A549 (cell line): Measurements from ENCODE around the gene FOXP1. TPM values are rescaled to one million over a fixed set of nuclear protein-coding genes. Genes with fewer than 3 reads are reported as not detected.
A peak's percentile ranks its signal among the peaks of the same experiment; 100 is the strongest.

Experiments
- ATAC-seq, 2 experiments: fragments of 200-7000 bp in 1 of 2; fragments of >200 bp in 1 of 2; cut with Nextera tagmentation in 1 of 2; cut with Tn5 transposase in 1 of 2; 3 replicates each; pipeline versions ENCODE4 v1.8.0 to v1.9.1; 2018 to 2020; ENCODE audit warnings: mild to moderate bottlenecking in 1 of 2, moderate library complexity in 1 of 2
- CTCF ChIA-PET: fragments of 300-600 bp; sonication (Branson Sonifier 250); formaldehyde crosslinking; extraction: SDS; loops from one replicate; lab custom pipeline; 2021; ENCODE audit warnings: antibody characterized with exemption, inconsistent platforms; lab: Yijun Ruan, JAX
- POLR2A ChIA-PET: fragments of 350-600 bp; formaldehyde crosslinking; extraction: SDS; loops from one replicate; lab custom pipeline; 2021; ENCODE audit warnings: antibody characterized with exemption, inconsistent platforms; lab: Yijun Ruan, JAX
- DNase-seq, 2 experiments: peaks; one replicate each; pipeline versions ENCODE4 v3.0.0 to v3.0.0-alpha.2; 2011 to 2016; ENCODE audit warnings: low read depth in 1 of 2, low spot score in 1 of 2
- FAIRE-seq: peaks from 2 replicates; lab custom pipeline; 2011; peaks lifted over from hg19 to GRCh38; lab: Jason Lieb, UNC
- H3K27ac ChIP-seq, 2 experiments: fragments of >200 bp; sonication (Bioruptor Twin); formaldehyde crosslinking; 3 replicates each; pipeline ENCODE4 v1.5.1; 2016 to 2017
- H3K4me1 ChIP-seq: fragments of >200 bp; sonication (Bioruptor Twin); formaldehyde crosslinking; 3 replicates; pipeline ENCODE4 v1.6.1; 2016
- H3K4me2 ChIP-seq: fragments of >200 bp; sonication (Bioruptor Twin); formaldehyde crosslinking; 3 replicates; pipeline ENCODE4 v1.6.1; 2016
- H3K4me3 ChIP-seq: fragments of >200 bp; sonication (Bioruptor Twin); formaldehyde crosslinking; 3 replicates; pipeline ENCODE4 v1.5.1; 2016
- H3K9me3 ChIP-seq: fragments of >200 bp; sonication (Bioruptor Twin); formaldehyde crosslinking; 3 replicates; pipeline ENCODE4 v1.6.1; 2016
- BHLHE40 ChIP-seq: IDR thresholded peaks from 2 replicates; pipeline ENCODE4 v1.6.1; 2012; ENCODE audit warnings: low read depth, low read length, inconsistent platforms
- CEBPB ChIP-seq, 2 experiments: fragments of >200 bp in 1 of 2; sonication (Bioruptor Twin) in 1 of 2; formaldehyde crosslinking in 1 of 2; IDR thresholded peaks; 2 replicates each; pipeline ENCODE4 v1.6.1; 2012 to 2016
- CHD2 ChIP-seq: fragments of 150-350 bp; IDR thresholded peaks from 2 replicates; pipeline ENCODE4 v1.6.1; 2014; ENCODE audit warnings: low read length; ENCODE audit not compliant: partially characterized antibody
- EHMT2 ChIP-seq: fragments of 200-600 bp; sonication (generic); IDR thresholded peaks from 2 replicates; pipeline ENCODE4 v1.6.1; 2016; ENCODE audit warnings: antibody characterized with exemption, low read depth, mild to moderate bottlenecking, moderate library complexity
- EP300 ChIP-seq, 2 experiments: fragments of >200 bp; sonication (Bioruptor Twin); formaldehyde crosslinking; IDR thresholded peaks; 2 replicates in 1 of 2; 3 replicates in 1 of 2; pipeline ENCODE4 v1.6.1; 2016 to 2017
- FOSL2 ChIP-seq, 2 experiments: fragments of 450-650 bp in 1 of 2; fragments of >200 bp in 1 of 2; sonication (Bioruptor Twin) in 1 of 2; formaldehyde crosslinking; IDR thresholded peaks; 2 replicates each; pipeline versions ENCODE4 v1.5.0 to v1.6.1; 2016 to 2020; ENCODE audit warnings: mild to moderate bottlenecking in 1 of 2, moderate library complexity in 1 of 2
- HDAC2 ChIP-seq: fragments of 200-600 bp; sonication (generic); IDR thresholded peaks from 2 replicates; pipeline ENCODE4 v1.6.1; 2016
- HOXB13 ChIP-seq: fragments of 250-450 bp; sonication (Bioruptor Pico); IDR thresholded peaks from 2 replicates; pipeline ENCODE4 v1.5.0; 2020; ENCODE audit warnings: low read depth, mild to moderate bottlenecking, moderate library complexity
- KDM1A ChIP-seq: fragments of 200-600 bp; sonication (generic); IDR thresholded peaks from 2 replicates; pipeline ENCODE4 v1.6.1; 2016; ENCODE audit warnings: low read depth, mild to moderate bottlenecking
- NR3C1 ChIP-seq: fragments of >200 bp; sonication (Bioruptor Twin); formaldehyde crosslinking; IDR thresholded peaks from 3 replicates; pipeline ENCODE4 v1.6.1; 2017
- RARB ChIP-seq: fragments of 250-450 bp; sonication (Bioruptor Pico); IDR thresholded peaks from 2 replicates; pipeline ENCODE4 v1.8.0; 2021; ENCODE audit warnings: mild to moderate bottlenecking, moderate library complexity
- RFX5 ChIP-seq: fragments of 450-650 bp; IDR thresholded peaks from 2 replicates; pipeline ENCODE4 v1.7.1; 2014; ENCODE audit warnings: antibody characterized with exemption, mild to moderate bottlenecking, moderate library complexity
- RNF2 ChIP-seq: fragments of 200-600 bp; sonication (generic); IDR thresholded peaks from 2 replicates; pipeline ENCODE4 v1.6.1; 2016; ENCODE audit warnings: low read depth, mild to moderate bottlenecking, antibody characterized with exemption, moderate library complexity, borderline replicate concordance
- SMC3 ChIP-seq: fragments of >200 bp; sonication (Bioruptor Twin); formaldehyde crosslinking; IDR thresholded peaks from 3 replicates; pipeline ENCODE4 v1.6.1; 2018; ENCODE audit warnings: inconsistent platforms
- TFCP2L1 ChIP-seq: fragments of 250-450 bp; sonication (Bioruptor Pico); IDR thresholded peaks from 2 replicates; pipeline ENCODE4 v1.5.0; 2021; ENCODE audit warnings: mild to moderate bottlenecking
- WGBS: methylation state at CpG from one replicate; pipeline ENCODE4 v1.1.6; 2017; ENCODE audit errors: missing lambda C conversion rate; 5-methylcytosine and 5-hydroxymethylcytosine counted together
- polyA plus RNA-seq, 4 experiments: library from polyadenylated mRNA; depleted of rRNA in 3 of 4; stranded (reverse); fragments of >200 nt; fragmentation: RNase III in 1 of 4; extraction: RNeasy Plus Mini Kit Qiagen cat#74134 plus additional on column Dnase treatment in 1 of 4; gene quantifications; 2 replicates in 3 of 4; 3 replicates in 1 of 4; pipeline ENCODE4 v1.2.3, GENCODE V29; 2011 to 2017
- TF ChIP-seq, protein P1 (sequence below): IDR thresholded peaks from 2 replicates; pipeline ENCODE4 v1.6.1; 2012
- TF ChIP-seq, protein P2 (sequence below): fragments of 250-450 bp; sonication (Bioruptor Pico); IDR thresholded peaks from 2 replicates; pipeline ENCODE4 v1.5.0; 2020; ENCODE audit warnings: low read depth, mild to moderate bottlenecking, moderate library complexity

The FOXP1 gene
- polyA plus RNA-seq, 2 of the 4 experiments (the other 2 are of a cell fraction) = 12.8 to 13.9 TPM

DNA sequence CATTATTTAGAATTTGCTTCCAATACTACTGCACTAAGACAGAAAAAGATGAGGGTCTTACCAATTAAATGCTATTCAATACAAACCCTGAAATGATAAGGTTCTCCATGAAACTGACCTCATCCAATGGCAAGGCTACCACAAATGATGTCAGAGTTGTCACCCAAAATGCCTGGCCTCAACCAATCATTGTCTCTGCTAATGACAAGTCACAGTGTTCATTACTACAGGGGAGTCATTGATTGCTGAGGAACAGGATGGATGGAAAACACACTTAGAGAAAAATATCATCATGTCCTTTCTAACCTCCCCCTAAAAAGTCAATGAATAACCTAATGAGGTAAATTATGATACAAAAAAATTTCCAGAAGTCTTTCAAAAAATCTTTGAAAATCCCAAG is 91.0 kb downstream of the FOXP1 start:
- ChIA-PET CTCF (no interaction called here), POLR2A (no interaction called here)
- H3K9me3 ChIP-seq = peaks cover 21% of the 10 kb centered on the region
- H3K4me1 ChIP-seq = peaks cover 22% of the 10 kb centered on the region
- no peak overlapping the region for H3K4me2 ChIP-seq
- no peak for DNase-seq
- TF ChIP-seq, protein P1, sequence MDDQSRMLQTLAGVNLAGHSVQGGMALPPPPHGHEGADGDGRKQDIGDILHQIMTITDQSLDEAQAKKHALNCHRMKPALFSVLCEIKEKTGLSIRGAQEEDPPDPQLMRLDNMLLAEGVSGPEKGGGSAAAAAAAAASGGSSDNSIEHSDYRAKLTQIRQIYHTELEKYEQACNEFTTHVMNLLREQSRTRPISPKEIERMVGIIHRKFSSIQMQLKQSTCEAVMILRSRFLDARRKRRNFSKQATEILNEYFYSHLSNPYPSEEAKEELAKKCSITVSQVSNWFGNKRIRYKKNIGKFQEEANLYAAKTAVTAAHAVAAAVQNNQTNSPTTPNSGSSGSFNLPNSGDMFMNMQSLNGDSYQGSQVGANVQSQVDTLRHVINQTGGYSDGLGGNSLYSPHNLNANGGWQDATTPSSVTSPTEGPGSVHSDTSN = no peak
- TF ChIP-seq RFX5 = peak; percentile 70; the same call in 1 of the 2 replicates
- no peak for ATAC-seq
- H3K27ac ChIP-seq = no peak overlapping the region
- no peak for FAIRE-seq
- no peak overlapping the region for H3K4me3 ChIP-seq

DNA sequence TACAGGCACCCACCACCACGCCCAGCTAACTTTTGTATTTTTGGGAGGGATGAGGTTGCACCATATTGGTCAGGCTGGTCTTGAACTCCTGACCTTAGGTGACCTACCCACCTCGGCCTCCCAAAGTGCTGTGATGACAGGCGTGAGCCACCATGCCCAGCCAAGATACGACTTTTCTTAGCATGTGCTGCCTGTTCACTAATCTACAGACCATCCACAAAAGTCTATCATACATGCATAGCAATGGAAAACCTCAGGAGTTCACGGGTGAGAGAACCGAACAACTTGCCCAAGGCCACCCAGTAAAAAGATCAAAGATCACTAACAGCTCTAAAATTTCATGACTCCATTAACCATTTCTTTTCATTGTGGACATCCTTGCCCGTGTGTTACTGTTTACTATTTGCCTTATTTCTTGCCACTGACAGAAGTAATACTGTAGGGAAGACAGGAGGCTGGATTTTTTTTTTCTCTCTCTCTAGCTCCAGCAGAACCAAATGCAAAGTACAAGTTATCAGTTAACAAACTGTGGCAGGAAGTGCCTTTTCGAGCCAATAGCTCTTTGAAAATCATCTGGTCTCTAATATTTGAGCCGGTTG is 92.3 kb downstream of the FOXP1 start:
- 86% methylated on average over 9 of the region's 9 CpGs for WGBS
- TF ChIP-seq NR3C1 (no peak), FOSL2 (IDR thresholded peaks at IDR 0.05) (no peak), FOSL2 (CRISPR knock-in tag; IDR thresholded peaks at IDR 0.05) (no peak), BHLHE40 (no peak), EHMT2 (no peak), TFCP2L1 (CRISPR knock-in tag) (no peak), RFX5 (no peak), RARB (no peak), CEBPB (IDR thresholded peaks at IDR 0.05) (no peak)
- TF ChIP-seq, protein P2, sequence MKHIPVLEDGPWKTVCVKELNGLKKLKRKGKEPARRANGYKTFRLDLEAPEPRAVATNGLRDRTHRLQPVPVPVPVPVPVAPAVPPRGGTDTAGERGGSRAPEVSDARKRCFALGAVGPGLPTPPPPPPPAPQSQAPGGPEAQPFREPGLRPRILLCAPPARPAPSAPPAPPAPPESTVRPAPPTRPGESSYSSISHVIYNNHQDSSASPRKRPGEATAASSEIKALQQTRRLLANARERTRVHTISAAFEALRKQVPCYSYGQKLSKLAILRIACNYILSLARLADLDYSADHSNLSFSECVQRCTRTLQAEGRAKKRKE = no peak

DNA sequence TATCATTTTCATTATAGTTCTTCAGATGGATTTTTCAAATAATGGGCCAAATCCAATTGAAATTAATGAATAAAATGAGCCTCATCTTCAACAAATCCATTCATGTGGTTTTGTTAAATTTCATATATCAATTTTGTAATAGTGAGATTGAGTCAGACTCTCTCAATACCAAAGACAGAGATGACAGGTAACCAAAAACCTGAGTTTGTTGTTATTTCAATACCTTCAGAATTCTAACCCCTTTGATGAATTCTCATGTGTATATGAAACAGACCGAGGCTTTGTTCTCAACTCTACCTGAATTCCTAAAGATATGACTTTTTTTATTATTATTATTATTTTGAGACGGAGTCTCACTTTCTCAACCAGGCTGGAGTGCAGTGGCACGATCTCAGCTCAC is 92.8 kb downstream of the FOXP1 start:
- ATAC-seq (no peak), FAIRE-seq (no peak), DNase-seq (no peak)
- ChIA-PET POLR2A (interaction anchor here (0.7 kb wide), 1 partner anchor 58 kb away, joined by 3 read pairs; no protein-coding TSS in a partner anchor), CTCF (interaction anchor here (0.8 to 0.9 kb wide), 2 partner anchors 20 to 96 kb away, joined by 3 read pairs; no protein-coding TSS in a partner anchor)
- H3K4me3 ChIP-seq = no peak overlapping the region
- H3K4me2 ChIP-seq = no peak overlapping the region
- TF ChIP-seq SMC3 = no peak
- peaks cover 21% of the 10 kb centered on the region for H3K9me3 ChIP-seq
- WGBS = 78% methylated on average over 3 of the region's 3 CpGs
- H3K4me1 ChIP-seq = peaks cover 5% of the 10 kb centered on the region
- no peak overlapping the region for H3K27ac ChIP-seq

More for the DNA sequence above, 92.3 kb downstream of the FOXP1 start:
- ChIA-PET CTCF (interaction anchor here (0.6 to 0.9 kb wide), 3 partner anchors 19 to 96 kb away, joined by 3 to 4 read pairs (median 3); no protein-coding TSS in a partner anchor), POLR2A (no interaction called here)
- Histone ChIP-seq H3K27ac (no peak overlapping the region), H3K4me1 (peaks cover 9% of the 10 kb centered on the region), H3K4me2 (no peak overlapping the region), H3K9me3 (peaks cover 21% of the 10 kb centered on the region), H3K4me3 (no peak overlapping the region)
- FAIRE-seq (no peak), ATAC-seq (no peak), DNase-seq (no peak)

DNA sequence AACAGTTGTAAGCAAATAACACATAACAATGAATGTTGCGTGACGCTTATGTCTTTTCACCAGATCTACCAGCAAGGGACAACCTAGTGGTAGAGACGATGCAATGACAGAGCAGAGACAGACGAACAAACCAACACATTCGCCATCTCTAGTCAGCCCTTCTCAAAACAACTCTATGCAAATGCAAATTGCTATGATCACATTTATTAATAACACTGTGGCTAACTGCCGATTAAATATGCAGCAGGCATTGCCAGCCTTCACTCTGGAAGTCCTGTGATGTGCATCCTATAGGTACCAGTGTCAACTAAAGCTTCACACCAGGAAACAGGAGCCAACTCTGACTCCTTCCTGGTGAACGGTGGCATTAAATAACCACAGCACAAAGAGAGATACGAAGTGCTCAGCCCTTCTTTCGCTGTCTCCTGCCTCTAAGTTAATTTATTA is 94.2 kb downstream of the FOXP1 start:
- H3K4me1 ChIP-seq = no peaks in the 10 kb centered on the region
- DNase-seq = no peak
- FAIRE-seq = no peak
- no peak overlapping the region for H3K4me3 ChIP-seq
- ChIA-PET CTCF (no interaction called here), POLR2A (no interaction called here)
- TF ChIP-seq RARB (no peak), RNF2 (no peak), HOXB13 (CRISPR knock-in tag) (no peak), KDM1A (no peak), EP300 (IDR thresholded peaks at IDR 0.05) (no peak)
- peaks cover 21% of the 10 kb centered on the region for H3K9me3 ChIP-seq
- no peak for ATAC-seq
- H3K27ac ChIP-seq = no peak overlapping the region
- 94% methylated on average over 9 of the region's 9 CpGs for WGBS
- no peak overlapping the region for H3K4me2 ChIP-seq

DNA sequence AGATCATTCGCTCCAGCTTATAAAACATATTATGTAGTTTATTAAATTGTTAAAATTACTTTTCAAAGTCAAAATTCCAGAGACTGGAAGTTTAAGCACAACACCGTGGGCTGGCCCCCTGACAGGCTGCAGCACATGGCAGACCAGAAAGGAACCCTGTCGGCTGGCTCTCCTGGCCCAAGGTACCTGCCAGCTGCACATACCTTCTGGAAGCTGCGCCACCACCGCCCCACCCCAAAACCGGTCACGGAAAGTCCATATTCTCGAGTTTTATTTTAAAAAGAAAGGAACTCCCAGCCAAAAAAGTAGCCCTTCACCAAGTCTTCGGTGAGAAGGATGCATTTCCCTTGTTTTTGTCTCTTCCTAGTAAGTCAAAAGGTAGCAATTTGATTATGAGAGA is 94.6 kb downstream of the FOXP1 start:
- POLR2A ChIA-PET = no interaction called here
- CTCF ChIA-PET = no interaction called here
- TF ChIP-seq HDAC2 = no peak
- TF ChIP-seq CHD2 = no peak
- ATAC-seq (no peak), FAIRE-seq (no peak), DNase-seq (no peak)
- peaks cover 21% of the 10 kb centered on the region for H3K9me3 ChIP-seq
- H3K27ac ChIP-seq = no peak overlapping the region
- H3K4me1 ChIP-seq = no peaks in the 10 kb centered on the region
- H3K4me2 ChIP-seq = no peak overlapping the region
- 85% methylated on average over 9 of the region's 9 CpGs for WGBS
- H3K4me3 ChIP-seq = no peak overlapping the region
